K562 (cell line): ENCODE measurements around the gene PTPRM. TPM values are rescaled to one million over a fixed set of nuclear protein-coding genes. Genes with fewer than 3 reads are reported as not detected.

Experiments
- ATAC-seq: fragments of 200-7000 bp; cut with Tn5 transposase; 3 replicates; pipeline ENCODE4 v1.9.1; 2020; ENCODE audit warnings: moderate library complexity
- BruUV-seq: library from RNA; stranded (reverse); fragments of 400-500 nt; replicated peaks from 2 replicates; lab custom pipeline; 2021; lab: Mats Ljungman, UMichigan
- CTCF ChIA-PET: fragments of 300-600 bp; formaldehyde crosslinking; extraction: SDS; loops from one replicate; lab custom pipeline; 2021; ENCODE audit warnings: low intra/inter-chr PET ratio; lab: Yijun Ruan, JAX
- POLR2A ChIA-PET: fragments of 300-600, 350-650 bp; sonication (Branson Sonifier 250); formaldehyde crosslinking; extraction: SDS; loops from one replicate; lab custom pipeline; 2021; ENCODE audit warnings: antibody characterized with exemption, inconsistent platforms; lab: Yijun Ruan, JAX
- DNase-seq, 4 experiments: peaks; one replicate each; pipeline versions ENCODE4 v3.0.0 to v3.0.0-alpha.2; 2011 to 2018; ENCODE audit warnings: low spot score in 3 of 4, mixed read lengths in 3 of 4; ENCODE audit errors: extremely low read depth in 1 of 4
- FAIRE-seq: peaks from 2 replicates; lab custom pipeline; 2011; peaks lifted over from hg19 to GRCh38; lab: Jason Lieb, UNC
- H2AFZ ChIP-seq: 2 replicates; pipeline ENCODE4 v1.6.0; 2011; ENCODE audit warnings: low read depth, low read length, control low read depth, inconsistent platforms
- H3K27ac ChIP-seq: fragments of 200-600 bp; 3 replicates; pipeline ENCODE4 v1.8.0; 2011; ENCODE audit warnings: low read depth, mild to moderate bottlenecking, control low read depth, inconsistent platforms, low read length, moderate library complexity, mixed read lengths; ENCODE audit errors: extremely low read depth
- H3K27me3 ChIP-seq, 2 experiments: fragments of 300-600 bp in 1 of 2; 2 replicates in 1 of 2; 3 replicates in 1 of 2; pipeline versions ENCODE4 v1.6.0 to v1.8.0; 2011; ENCODE audit warnings: inconsistent platforms in 2 of 2, low read length in 2 of 2, mild to moderate bottlenecking in 1 of 2, mixed read lengths in 1 of 2, moderate library complexity in 1 of 2; ENCODE audit not compliant: control insufficient read depth in 2 of 2, insufficient read depth in 2 of 2
- H3K36me3 ChIP-seq: fragments of 300-600 bp; 3 replicates; pipeline ENCODE4 v1.8.0; 2011; ENCODE audit warnings: mild to moderate bottlenecking, low read length, inconsistent platforms; ENCODE audit not compliant: control insufficient read depth, insufficient read depth
- H3K4me1 ChIP-seq, 2 experiments: fragments of 200-600 bp in 1 of 2; replicated peaks in 1 of 2; 2 replicates in 1 of 2; 3 replicates in 1 of 2; pipeline versions ENCODE4 v1.5.1 to v1.8.0; 2011; ENCODE audit warnings: inconsistent platforms in 2 of 2, low read length in 2 of 2, mild to moderate bottlenecking in 1 of 2, mixed read lengths in 1 of 2, moderate library complexity in 1 of 2; ENCODE audit not compliant: control insufficient read depth in 2 of 2, insufficient read depth in 2 of 2
- H3K4me2 ChIP-seq: 2 replicates; pipeline ENCODE4 v1.6.1; 2011; ENCODE audit warnings: low read length, control low read depth, inconsistent platforms, mixed read lengths; ENCODE audit not compliant: insufficient read depth
- H3K4me3 ChIP-seq: fragments of 200-600 bp; sonication (generic), shearing (Covaris generic); 2 replicates; pipeline ENCODE4 v1.5.1; 2016; ENCODE audit warnings: control low read depth, inconsistent platforms
- H3K79me2 ChIP-seq: fragments of 200-600 bp; 3 replicates; pipeline ENCODE4 v1.8.0; 2011; ENCODE audit warnings: low read length, inconsistent platforms; ENCODE audit not compliant: control insufficient read depth, insufficient read depth
- H3K9ac ChIP-seq, 2 experiments: 2 replicates each; pipeline versions ENCODE4 v1.6.0 to v1.6.1; 2011; ENCODE audit warnings: low read depth in 2 of 2, low read length in 2 of 2, control low read depth in 1 of 2, inconsistent platforms in 1 of 2, mild to moderate bottlenecking in 1 of 2, mixed read lengths in 1 of 2; ENCODE audit not compliant: insufficient read depth in 1 of 2
- H3K9me1 ChIP-seq: one replicate; pipeline ENCODE4 v1.6.0; 2011; ENCODE audit warnings: inconsistent platforms, mild to moderate bottlenecking, low read length, moderate library complexity; ENCODE audit not compliant: control insufficient read depth, insufficient read depth
- H3K9me3 ChIP-seq: replicated peaks from 2 replicates; pipeline ENCODE4 v1.5.1; 2011; ENCODE audit warnings: low read depth, low read length, inconsistent platforms; ENCODE audit not compliant: control insufficient read depth, insufficient read depth
- H4K20me1 ChIP-seq: replicated peaks from 2 replicates; pipeline ENCODE4 v1.6.1; 2011; ENCODE audit warnings: low read length, inconsistent platforms, mixed read lengths; ENCODE audit not compliant: control insufficient read depth, insufficient read depth
- ETS1 ChIP-seq: conservative IDR thresholded peaks from 2 replicates; pipeline ENCODE4 v1.6.1; 2011; ENCODE audit warnings: low read depth, mild to moderate bottlenecking, low read length; ENCODE audit not compliant: control insufficient read depth
- KAT8 ChIP-seq: fragments of 450-650 bp; IDR thresholded peaks from 2 replicates; pipeline ENCODE4 v1.6.1; 2016; ENCODE audit warnings: low read depth, mild to moderate bottlenecking
- KHSRP ChIP-seq: fragments of 450-650 bp; IDR thresholded peaks from 2 replicates; pipeline ENCODE4 v1.6.1; 2017
- MAZ ChIP-seq, 2 experiments: fragments of 450-650 bp in 1 of 2; sonication (generic) in 1 of 2; formaldehyde crosslinking; IDR thresholded peaks in 1 of 2; conservative IDR thresholded peaks in 1 of 2; 2 replicates each; pipeline versions ENCODE4 v1.4.0 to v1.5.0; 2020; ENCODE audit warnings: mild to moderate bottlenecking in 1 of 2, missing genetic modification reagents in 1 of 2
- MTA1 ChIP-seq: fragments of 450-650 bp; IDR thresholded peaks from 2 replicates; pipeline ENCODE4 v1.6.1; 2017; ENCODE audit warnings: borderline replicate concordance
- SAFB ChIP-seq: fragments of 200-400 bp; formaldehyde crosslinking; IDR thresholded peaks from 2 replicates; pipeline ENCODE4 v1.6.1; 2017; ENCODE audit warnings: low read depth, low read length, borderline replicate concordance
- SIN3B ChIP-seq: fragments of 450-650 bp; IDR thresholded peaks from 2 replicates; pipeline ENCODE4 v1.6.1; 2017; ENCODE audit warnings: low read depth, mild to moderate bottlenecking, moderate library complexity
- SRSF3 ChIP-seq: fragments of 200-400 bp; formaldehyde crosslinking; IDR thresholded peaks from 2 replicates; pipeline ENCODE4 v1.6.1; 2016; ENCODE audit warnings: mild to moderate bottlenecking, low read length, moderate library complexity; ENCODE audit not compliant: insufficient read depth
- TRIM28 ChIP-seq: fragments of 450-650 bp; IDR thresholded peaks from 2 replicates; pipeline ENCODE4 v1.6.1; 2017
- TSHZ1 ChIP-seq: fragments of 250-450 bp; sonication (Bioruptor Pico); IDR thresholded peaks from 2 replicates; pipeline ENCODE4 v1.4.0; 2020; ENCODE audit warnings: mild to moderate bottlenecking, moderate library complexity
- ZBTB2 ChIP-seq: fragments of 450-650 bp; IDR thresholded peaks from 2 replicates; pipeline ENCODE4 v1.6.1; 2016; ENCODE audit warnings: antibody characterized with exemption
- ZNF121 ChIP-seq: sonication (generic); formaldehyde crosslinking; conservative IDR thresholded peaks from 2 replicates; pipeline ENCODE4 v1.8.0; 2022; ENCODE audit warnings: missing genetic modification reagents
- ZNF311 ChIP-seq: fragments of 250-450 bp; sonication (Bioruptor Pico); IDR thresholded peaks from 2 replicates; pipeline ENCODE4 v1.4.0; 2020; ENCODE audit warnings: mild to moderate bottlenecking, moderate library complexity
- WGBS: fragments of 100-300 bp; shearing (Covaris generic); methylation state at CpG from one replicate; pipeline ENCODE4 v1.1.6; 2016; ENCODE audit warnings: low coverage, mixed read lengths; ENCODE audit not compliant: insufficient coverage; ENCODE audit errors: missing lambda C conversion rate; 5-methylcytosine and 5-hydroxymethylcytosine counted together
- in situ Hi-C: fragments of 300-500 bp; cut with MboI; formaldehyde crosslinking; loops from 4 replicates; pipeline ENCODE4 v1.15.0; 2018; ENCODE audit warnings: inconsistent platforms, mixed read lengths
- intact Hi-C: fragments of 100-400 bp; cut with micrococcal nuclease; formaldehyde crosslinking; loops from 2 replicates; pipeline ENCODE4 v1.14.2; 2022
- polyA plus RNA-seq, 8 experiments: library from polyadenylated mRNA; depleted of rRNA in 4 of 8; stranded (reverse) in 5 of 8; unstranded in 3 of 8; fragments of >200 nt; fragmentation: Nextera tagmentation in 2 of 8; fragmentation: Illumina TruSeq in 1 of 8; extraction: Ambion mirVana in 2 of 8; extraction: Trizol in 1 of 8; gene quantifications; 2 replicates each; pipeline versions ENCODE4 v1.2.1 to v1.2.3, GENCODE V29; 2011 to 2014; ENCODE audit warnings: inconsistent platforms in 1 of 8, missing spikeins in 1 of 8
- total RNA-seq, 7 experiments: library from RNA; depleted of rRNA in 6 of 7; stranded (reverse); fragments of >200 nt in 6 of 7; fragmentation: Illumina TruSeq in 2 of 7; extraction: Trizol in 2 of 7; gene quantifications; 2 replicates each; pipeline versions ENCODE4 v1.2.1 to v1.2.3, GENCODE V29; 2011 to 2021; ENCODE audit warnings: low replicate concordance in 1 of 7

The PTPRM gene
- total and polyA plus RNA-seq, 9 of the 15 experiments (the other 6 are each of a cell fraction or from before 2014, with no cell fraction given): 0.03 to 0.16 (median 0.08) TPM; not detected in 3

GRCh38 chr18:7725897-7726296 lies 158.8 kb downstream of the PTPRM start:
- Histone ChIP-seq H2AFZ (no peak overlapping the region), H3K4me1 (no peaks in the 10 kb centered on the region), H3K9me1 (no peaks in the 10 kb centered on the region), H3K9ac (no peak overlapping the region), H3K27ac (no peak overlapping the region), H3K9me3 (no peaks in the 10 kb centered on the region), H3K36me3 (no peaks in the 10 kb centered on the region), H3K4me2 (no peak overlapping the region), H3K4me3 (no peak overlapping the region), H3K27me3 (no peaks in the 10 kb centered on the region; a peak in 1 of 5 replicates), H3K79me2 (no peaks in the 10 kb centered on the region), H4K20me1 (no peaks in the 10 kb centered on the region)
- ATAC-seq (no peak), DNase-seq (no peak), FAIRE-seq (no peak)
- CTCF ChIA-PET: no interaction called here
- in situ Hi-C loops (no loop called here), intact Hi-C loops (no loop called here)
- BruUV-seq: no TSS peak
- POLR2A ChIA-PET: no interaction called here
- WGBS: 2% methylated on average over 10 of the region's 10 CpGs
- TF ChIP-seq ZNF311 (CRISPR knock-in tag) (no peak), SRSF3 (no peak), ZBTB2 (no peak), MTA1 (no peak), TRIM28 (no peak), TSHZ1 (no peak), SAFB (no peak), ZNF121 (CRISPR knock-in tag) (no peak), SIN3B (no peak), ETS1 (no peak), KHSRP (no peak), MAZ (CRISPR knock-in tag; conservative IDR thresholded peaks at IDR 0.05 in 1 of 2, IDR thresholded peaks at IDR 0.05 in 1 of 2) (no peak), KAT8 (no peak)
